ENCODE results near the gene CAMK2B.

- no peak for TF ChIP-seq CTCF (IDR thresholded peaks at IDR 0.05; ENCODE audit: insufficient read depth, low read length, poor library complexity, severe bottlenecking)
- TF ChIP-seq EZH2phosphoT487 (conservative IDR thresholded peaks at IDR 0.05; ENCODE audit: low read length): no peak
Observed at GRCh38 chr7:44211126-44211675, 114.2 kb downstream of the CAMK2B start.
